A549 (cell line): ENCODE measurements around the gene MND1. TPM values are rescaled to one million over a fixed set of nuclear protein-coding genes. Genes with fewer than 3 reads are reported as not detected.

Experiments used
- ATAC-seq, 2 experiments: fragments of 200-7000 bp in 1 of 2; fragments of >200 bp in 1 of 2; cut with Nextera tagmentation in 1 of 2; cut with Tn5 transposase in 1 of 2; 3 replicates each; pipeline versions ENCODE4 v1.8.0 to v1.9.1; 2018 to 2020; ENCODE audit warnings: mild to moderate bottlenecking in 1 of 2, moderate library complexity in 1 of 2
- CTCF ChIA-PET: fragments of 300-600 bp; sonication (Branson Sonifier 250); formaldehyde crosslinking; extraction: SDS; loops from one replicate; lab custom pipeline; 2021; ENCODE audit warnings: antibody characterized with exemption, inconsistent platforms; lab: Yijun Ruan, JAX
- POLR2A ChIA-PET: fragments of 350-600 bp; formaldehyde crosslinking; extraction: SDS; loops from one replicate; lab custom pipeline; 2021; ENCODE audit warnings: antibody characterized with exemption, inconsistent platforms; lab: Yijun Ruan, JAX
- DNase-seq, 2 experiments: peaks; one replicate each; pipeline versions ENCODE4 v3.0.0 to v3.0.0-alpha.2; 2011 to 2016; ENCODE audit warnings: low read depth in 1 of 2, low spot score in 1 of 2
- FAIRE-seq: peaks from 2 replicates; lab custom pipeline; 2011; peaks lifted over from hg19 to GRCh38; lab: Jason Lieb, UNC
- H3K27ac ChIP-seq, 2 experiments: fragments of >200 bp; sonication (Bioruptor Twin); formaldehyde crosslinking; 3 replicates each; pipeline ENCODE4 v1.5.1; 2016 to 2017
- H3K4me1 ChIP-seq: fragments of >200 bp; sonication (Bioruptor Twin); formaldehyde crosslinking; 3 replicates; pipeline ENCODE4 v1.6.1; 2016
- H3K4me2 ChIP-seq: fragments of >200 bp; sonication (Bioruptor Twin); formaldehyde crosslinking; 3 replicates; pipeline ENCODE4 v1.6.1; 2016
- H3K4me3 ChIP-seq: fragments of >200 bp; sonication (Bioruptor Twin); formaldehyde crosslinking; 3 replicates; pipeline ENCODE4 v1.5.1; 2016
- H3K9me3 ChIP-seq: fragments of >200 bp; sonication (Bioruptor Twin); formaldehyde crosslinking; 3 replicates; pipeline ENCODE4 v1.6.1; 2016
- CBX2 ChIP-seq: fragments of 200-600 bp; sonication (generic); IDR thresholded peaks from 2 replicates; pipeline ENCODE4 v1.6.1; 2016; ENCODE audit warnings: low read depth, mild to moderate bottlenecking, borderline replicate concordance
- CBX8 ChIP-seq: fragments of 200-600 bp; sonication (generic); IDR thresholded peaks from 2 replicates; pipeline ENCODE4 v1.6.1; 2016
- CEBPB ChIP-seq, 2 experiments: fragments of >200 bp in 1 of 2; sonication (Bioruptor Twin) in 1 of 2; formaldehyde crosslinking in 1 of 2; IDR thresholded peaks; 2 replicates each; pipeline ENCODE4 v1.6.1; 2012 to 2016
- CHD2 ChIP-seq: fragments of 150-350 bp; IDR thresholded peaks from 2 replicates; pipeline ENCODE4 v1.6.1; 2014; ENCODE audit warnings: low read length; ENCODE audit not compliant: partially characterized antibody
- EHMT2 ChIP-seq: fragments of 200-600 bp; sonication (generic); IDR thresholded peaks from 2 replicates; pipeline ENCODE4 v1.6.1; 2016; ENCODE audit warnings: antibody characterized with exemption, low read depth, mild to moderate bottlenecking, moderate library complexity
- EP300 ChIP-seq, 2 experiments: fragments of >200 bp; sonication (Bioruptor Twin); formaldehyde crosslinking; IDR thresholded peaks; 2 replicates in 1 of 2; 3 replicates in 1 of 2; pipeline ENCODE4 v1.6.1; 2016 to 2017
- FOXS1 ChIP-seq: fragments of 250-450 bp; sonication (Bioruptor Pico); IDR thresholded peaks from 2 replicates; pipeline ENCODE4 v1.5.0; 2020; ENCODE audit warnings: mild to moderate bottlenecking, moderate library complexity
- GATA3 ChIP-seq: IDR thresholded peaks from 2 replicates; pipeline ENCODE4 v1.6.1; 2012; ENCODE audit warnings: borderline replicate concordance
- HDAC2 ChIP-seq: fragments of 200-600 bp; sonication (generic); IDR thresholded peaks from 2 replicates; pipeline ENCODE4 v1.6.1; 2016
- HES2 ChIP-seq: fragments of >200 bp; sonication (Bioruptor Twin); formaldehyde crosslinking; IDR thresholded peaks from 2 replicates; pipeline ENCODE4 v1.6.1; 2016
- HOXB5 ChIP-seq: fragments of 250-450 bp; sonication (Bioruptor Pico); IDR thresholded peaks from 2 replicates; pipeline ENCODE4 v1.5.0; 2020; ENCODE audit warnings: mild to moderate bottlenecking, moderate library complexity
- JUNB ChIP-seq: fragments of >200 bp; sonication (Bioruptor Twin); formaldehyde crosslinking; IDR thresholded peaks from 2 replicates; pipeline ENCODE4 v1.6.1; 2016
- KDM5A ChIP-seq: fragments of 200-600 bp; sonication (generic); IDR thresholded peaks from 2 replicates; pipeline ENCODE4 v1.6.1; 2016; ENCODE audit warnings: antibody characterized with exemption, mild to moderate bottlenecking
- MAFK ChIP-seq: fragments of 450-650 bp; IDR thresholded peaks from 2 replicates; pipeline ENCODE4 v1.6.1; 2014; ENCODE audit not compliant: partially characterized antibody
- MYC ChIP-seq: IDR thresholded peaks from 2 replicates; pipeline ENCODE4 v1.6.1; 2012; ENCODE audit warnings: mild to moderate bottlenecking, inconsistent platforms, low read length, improper control_type of control experiment, borderline replicate concordance
- NFE2L2 ChIP-seq: fragments of 150-350 bp; conservative IDR thresholded peaks from 2 replicates; pipeline ENCODE4 v1.6.1; 2014; ENCODE audit warnings: low read length
- PHF8 ChIP-seq: fragments of 200-600 bp; sonication (generic); IDR thresholded peaks from 2 replicates; pipeline ENCODE4 v1.6.1; 2016; ENCODE audit warnings: low read depth, mild to moderate bottlenecking, antibody characterized with exemption, moderate library complexity, borderline replicate concordance
- RAD21 ChIP-seq, 2 experiments: fragments of >200 bp in 1 of 2; sonication (Bioruptor Twin) in 1 of 2; formaldehyde crosslinking in 1 of 2; IDR thresholded peaks in 1 of 2; conservative IDR thresholded peaks in 1 of 2; 2 replicates in 1 of 2; 3 replicates in 1 of 2; pipeline ENCODE4 v1.6.1; 2012 to 2018; ENCODE audit warnings: inconsistent platforms in 1 of 2
- REST ChIP-seq: fragments of 200-600 bp; sonication (generic); IDR thresholded peaks from 2 replicates; pipeline ENCODE4 v1.6.1; 2016; ENCODE audit warnings: antibody characterized with exemption, mild to moderate bottlenecking, moderate library complexity
- RFX5 ChIP-seq: fragments of 450-650 bp; IDR thresholded peaks from 2 replicates; pipeline ENCODE4 v1.7.1; 2014; ENCODE audit warnings: antibody characterized with exemption, mild to moderate bottlenecking, moderate library complexity
- RNF2 ChIP-seq: fragments of 200-600 bp; sonication (generic); IDR thresholded peaks from 2 replicates; pipeline ENCODE4 v1.6.1; 2016; ENCODE audit warnings: low read depth, mild to moderate bottlenecking, antibody characterized with exemption, moderate library complexity, borderline replicate concordance
- SMC3 ChIP-seq: fragments of >200 bp; sonication (Bioruptor Twin); formaldehyde crosslinking; IDR thresholded peaks from 3 replicates; pipeline ENCODE4 v1.6.1; 2018; ENCODE audit warnings: inconsistent platforms
- TP53 ChIP-seq: fragments of 250-450 bp; sonication (Bioruptor Pico); IDR thresholded peaks from 2 replicates; pipeline ENCODE4 v1.5.0; 2021; ENCODE audit warnings: mild to moderate bottlenecking, moderate library complexity
- ZC3H11A ChIP-seq: fragments of 450-650 bp; IDR thresholded peaks from 2 replicates; pipeline ENCODE4 v1.6.1; 2014; ENCODE audit warnings: antibody characterized with exemption, mild to moderate bottlenecking
- WGBS: methylation state at CpG from one replicate; pipeline ENCODE4 v1.1.6; 2017; ENCODE audit errors: missing lambda C conversion rate; 5-methylcytosine and 5-hydroxymethylcytosine counted together
- polyA plus RNA-seq, 4 experiments: library from polyadenylated mRNA; depleted of rRNA in 3 of 4; stranded (reverse); fragments of >200 nt; fragmentation: RNase III in 1 of 4; extraction: RNeasy Plus Mini Kit Qiagen cat#74134 plus additional on column Dnase treatment in 1 of 4; gene quantifications; 2 replicates in 3 of 4; 3 replicates in 1 of 4; pipeline ENCODE4 v1.2.3, GENCODE V29; 2011 to 2017
- TF ChIP-seq, protein P1 (sequence below): IDR thresholded peaks from 2 replicates; pipeline ENCODE4 v1.6.1; 2012; ENCODE audit warnings: low read depth, borderline replicate concordance
- TF ChIP-seq, protein P2 (sequence below): fragments of 250-450 bp; sonication (Bioruptor Pico); IDR thresholded peaks from 2 replicates; pipeline ENCODE4 v1.5.0; 2020; ENCODE audit warnings: low read depth, mild to moderate bottlenecking, moderate library complexity

MND1 gene
- polyA plus RNA-seq, 2 of the 4 experiments (the other 2 are of a cell fraction) = 16.3 to 16.6 TPM

GRCh38 chr4:153383131-153383530 is 38.6 kb downstream of the MND1 start:
- Histone ChIP-seq H3K9me3 (no peaks in the 10 kb centered on the region), H3K4me3 (no peak overlapping the region), H3K27ac (no peak overlapping the region), H3K4me2 (no peak overlapping the region), H3K4me1 (no peaks in the 10 kb centered on the region)
- DNase-seq = no peak
- TF ChIP-seq TP53 (CRISPR knock-in tag) = no peak
- TF ChIP-seq HDAC2 = no peak
- TF ChIP-seq RNF2 = no peak
- TF ChIP-seq MAFK = no peak
- no peak for TF ChIP-seq CBX8
- no peak for TF ChIP-seq FOXS1
- TF ChIP-seq HES2 = no peak
- TF ChIP-seq EHMT2 = no peak
- TF ChIP-seq, protein P1, sequence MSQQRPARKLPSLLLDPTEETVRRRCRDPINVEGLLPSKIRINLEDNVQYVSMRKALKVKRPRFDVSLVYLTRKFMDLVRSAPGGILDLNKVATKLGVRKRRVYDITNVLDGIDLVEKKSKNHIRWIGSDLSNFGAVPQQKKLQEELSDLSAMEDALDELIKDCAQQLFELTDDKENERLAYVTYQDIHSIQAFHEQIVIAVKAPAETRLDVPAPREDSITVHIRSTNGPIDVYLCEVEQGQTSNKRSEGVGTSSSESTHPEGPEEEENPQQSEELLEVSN = no peak
- no peak for TF ChIP-seq PHF8
- TF ChIP-seq CHD2 = no peak
- TF ChIP-seq, protein P2, sequence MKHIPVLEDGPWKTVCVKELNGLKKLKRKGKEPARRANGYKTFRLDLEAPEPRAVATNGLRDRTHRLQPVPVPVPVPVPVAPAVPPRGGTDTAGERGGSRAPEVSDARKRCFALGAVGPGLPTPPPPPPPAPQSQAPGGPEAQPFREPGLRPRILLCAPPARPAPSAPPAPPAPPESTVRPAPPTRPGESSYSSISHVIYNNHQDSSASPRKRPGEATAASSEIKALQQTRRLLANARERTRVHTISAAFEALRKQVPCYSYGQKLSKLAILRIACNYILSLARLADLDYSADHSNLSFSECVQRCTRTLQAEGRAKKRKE (CRISPR knock-in tag) = no peak
- no peak for TF ChIP-seq CBX2
- TF ChIP-seq MYC = no peak
- ChIA-PET POLR2A (no interaction called here), CTCF (interaction anchor here (1.6 kb wide), 1 partner anchor 240 kb away, joined by 3 read pairs; no protein-coding TSS in a partner anchor)
- 92% methylated on average over 4 of the region's 4 CpGs for WGBS
- ATAC-seq = no peak
- FAIRE-seq = no peak

- 92% methylated on average over 1 of the region's 1 CpG for WGBS
- H3K4me1 ChIP-seq = no peaks in the 10 kb centered on the region
- no peak overlapping the region for H3K4me2 ChIP-seq
- ATAC-seq (no peak), FAIRE-seq (no peak), DNase-seq (no peak)
- CTCF ChIA-PET = interaction anchor here (0.6 to 1.3 kb wide), 2 partner anchors 12 kb away, joined by 3 read pairs; no protein-coding TSS in a partner anchor
- no peaks in the 10 kb centered on the region for H3K9me3 ChIP-seq
- no peak overlapping the region for H3K4me3 ChIP-seq
- POLR2A ChIA-PET = no interaction called here
- TF ChIP-seq PHF8 (no peak), RFX5 (no peak), SMC3 (no peak), HES2 (no peak), ZC3H11A (no peak), RNF2 (no peak), JUNB (no peak), EHMT2 (no peak), REST (no peak), GATA3 (no peak), CEBPB (IDR thresholded peaks at IDR 0.05) (no peak), HOXB5 (CRISPR knock-in tag) (no peak), CBX2 (no peak), EP300 (IDR thresholded peaks at IDR 0.05) (no peak), KDM5A (no peak), RAD21 (conservative IDR thresholded peaks at IDR 0.05 in 1 of 2, IDR thresholded peaks at IDR 0.05 in 1 of 2) (no peak), NFE2L2 (no peak)
- TF ChIP-seq, protein P2 (CRISPR knock-in tag) = no peak
- no peak overlapping the region for H3K27ac ChIP-seq
These were observed 39.7 kb downstream of the MND1 start for GRCh38 chr4:153384160-153384559.
